Ovary (tissue), 9 donors: ENCODE data around the gene KRCC1. TPM values are rescaled to one million over a fixed set of nuclear protein-coding genes. Genes with fewer than 3 reads are reported as not detected.

Source experiments
- DNase-seq, 5 donors: peaks; one replicate each; pipeline ENCODE4 v3.0.0-alpha.2; 2019 to 2020
- H3K27ac ChIP-seq, 2 donors: fragments of 200-600 bp; one replicate each; pipeline versions ENCODE4 v1.5.1 to v1.8.0; 2019 to 2022
- H3K27me3 ChIP-seq: fragments of 200-600 bp; one replicate; pipeline ENCODE4 v1.8.0; 2022
- H3K36me3 ChIP-seq: fragments of 200-600 bp; sonication (generic); one replicate; pipeline ENCODE4 v1.5.1; 2019
- H3K4me1 ChIP-seq: one replicate; pipeline ENCODE4 v1.8.1; 2013; ENCODE audit warnings: mild to moderate bottlenecking, moderate library complexity; ENCODE audit not compliant: insufficient read depth
- H3K4me3 ChIP-seq: fragments of 200-600 bp; sonication (generic); one replicate; pipeline ENCODE4 v1.5.1; 2017
- H3K9me3 ChIP-seq, 2 donors: fragments of 200-600 bp in 1 of 2; sonication (generic) in 1 of 2; one replicate each; pipeline versions ENCODE4 v1.5.1 to v1.8.1; 2013 to 2019; ENCODE audit warnings: mild to moderate bottlenecking in 1 of 2, moderate library complexity in 1 of 2
- EP300 ChIP-seq: sonication (generic); formaldehyde crosslinking; IDR thresholded peaks from one replicate; pipeline ENCODE4 v1.6.1; 2017; ENCODE audit warnings: antibody characterized with exemption
- POLR2A ChIP-seq: fragments of 450-650 bp; IDR thresholded peaks from one replicate; pipeline ENCODE4 v1.6.1; 2017; ENCODE audit warnings: antibody characterized with exemption, mild to moderate bottlenecking, moderate library complexity
- WGBS, 3 donors: extraction: QIAGEN DNeasy Blood & Tissue Kit in 1 of 3; methylation state at CpG; one replicate each; pipeline versions ENCODE4 v1.1.5 to v1.1.7; 2013 to 2017; 5-methylcytosine and 5-hydroxymethylcytosine counted together
- intact Hi-C, 4 donors: fragments of 100-400 bp; cut with DNase I; formaldehyde crosslinking; loops; one replicate each; pipeline versions ENCODE4 v1.11.0 to v1.15.1; 2022 to 2023
- polyA plus RNA-seq, 2 donors: library from polyadenylated mRNA; stranded (reverse); fragments of 200-250 nt in 1 of 2; fragments of 350-450 nt in 1 of 2; fragmentation: Illumina TruSeq in 1 of 2; extraction: RNeasy Lipid Tissue Mini Kit (QIAGEN cat#74804) in 1 of 2; gene quantifications; one replicate each; pipeline ENCODE4 v1.2.3, GENCODE V29; 2013 to 2014
- total RNA-seq, 7 donors: library from RNA; depleted of rRNA in 2 of 7; stranded (reverse); fragments of >200 nt in 2 of 7; fragmentation: NEBNext Ultra II Directional in 3 of 7; extraction: Animal tissue kit (Norgen Biotek cat#: 25700) in 3 of 7; gene quantifications; one replicate each; pipeline versions ENCODE4 v1.1.0 to v1.2.4, GENCODE V29; 2016 to 2023
- TF ChIP-seq, protein P1 (sequence below), 3 donors: fragments of 450-650 bp in 2 of 3; fragments of 200-600 bp in 1 of 3; IDR thresholded peaks; one replicate each; pipeline versions ENCODE4 v1.5.1 to v1.8.0; 2016 to 2022; ENCODE audit warnings: antibody characterized with exemption in 3 of 3, mild to moderate bottlenecking in 1 of 3
- donor health status: DM: no; HTN: no; CAD: no; lungs with moderate emphysema.
- donor health status: DM: no; HTN: no; CAD: no.
- donor health status: Bipolar disorder and iron deficiency.
- donor health status: DM: yes; HTN: yes; CAD: no.
- donor health status: DM: no; HTN: no; CAD: no.
- donor health status: DM: yes; HTN: yes; CAD: no.

Gene KRCC1
- total and polyA plus RNA-seq, 9 donors = 17.1 to 25.7 (median 21.9) TPM

DNA sequence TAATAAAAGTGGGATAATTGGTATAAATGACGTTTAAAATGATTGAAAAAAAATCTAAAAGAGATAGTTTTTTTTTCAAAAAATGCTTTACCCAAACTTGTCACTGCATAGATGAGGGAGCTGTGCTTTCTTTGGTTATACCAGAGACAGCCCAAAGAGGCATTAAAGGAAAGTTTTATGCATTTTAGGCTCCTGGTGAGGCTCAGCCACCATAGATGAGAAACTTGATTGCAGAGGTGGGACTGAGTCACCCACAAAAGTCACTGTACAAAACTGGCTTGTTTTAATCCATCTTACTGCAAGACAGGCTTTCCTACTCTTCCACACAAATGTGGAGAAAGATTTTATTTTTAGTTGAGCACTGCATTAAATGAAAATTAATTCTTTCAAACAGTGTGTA is 14.5 kb upstream of the KRCC1 start:
- Histone ChIP-seq H3K36me3 (no peaks in the 10 kb centered on the region), H3K4me3 (no peak overlapping the region), H3K4me1 (no peaks in the 10 kb centered on the region), H3K9me3 (no peaks in the 10 kb centered on the region), H3K27ac (no peak overlapping the region), H3K27me3 (no peaks in the 10 kb centered on the region)
- TF ChIP-seq, protein P1, sequence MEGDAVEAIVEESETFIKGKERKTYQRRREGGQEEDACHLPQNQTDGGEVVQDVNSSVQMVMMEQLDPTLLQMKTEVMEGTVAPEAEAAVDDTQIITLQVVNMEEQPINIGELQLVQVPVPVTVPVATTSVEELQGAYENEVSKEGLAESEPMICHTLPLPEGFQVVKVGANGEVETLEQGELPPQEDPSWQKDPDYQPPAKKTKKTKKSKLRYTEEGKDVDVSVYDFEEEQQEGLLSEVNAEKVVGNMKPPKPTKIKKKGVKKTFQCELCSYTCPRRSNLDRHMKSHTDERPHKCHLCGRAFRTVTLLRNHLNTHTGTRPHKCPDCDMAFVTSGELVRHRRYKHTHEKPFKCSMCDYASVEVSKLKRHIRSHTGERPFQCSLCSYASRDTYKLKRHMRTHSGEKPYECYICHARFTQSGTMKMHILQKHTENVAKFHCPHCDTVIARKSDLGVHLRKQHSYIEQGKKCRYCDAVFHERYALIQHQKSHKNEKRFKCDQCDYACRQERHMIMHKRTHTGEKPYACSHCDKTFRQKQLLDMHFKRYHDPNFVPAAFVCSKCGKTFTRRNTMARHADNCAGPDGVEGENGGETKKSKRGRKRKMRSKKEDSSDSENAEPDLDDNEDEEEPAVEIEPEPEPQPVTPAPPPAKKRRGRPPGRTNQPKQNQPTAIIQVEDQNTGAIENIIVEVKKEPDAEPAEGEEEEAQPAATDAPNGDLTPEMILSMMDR (IDR thresholded peaks at IDR 0.05) = no peak
- TF ChIP-seq POLR2A = no peak
- no peak for TF ChIP-seq EP300
- 44 to 57% (median 46%) methylated on average over 1 of the region's 1 CpG for WGBS, 3 donors
- intact Hi-C loops = no loop called here
- DNase-seq = no peak

DNA sequence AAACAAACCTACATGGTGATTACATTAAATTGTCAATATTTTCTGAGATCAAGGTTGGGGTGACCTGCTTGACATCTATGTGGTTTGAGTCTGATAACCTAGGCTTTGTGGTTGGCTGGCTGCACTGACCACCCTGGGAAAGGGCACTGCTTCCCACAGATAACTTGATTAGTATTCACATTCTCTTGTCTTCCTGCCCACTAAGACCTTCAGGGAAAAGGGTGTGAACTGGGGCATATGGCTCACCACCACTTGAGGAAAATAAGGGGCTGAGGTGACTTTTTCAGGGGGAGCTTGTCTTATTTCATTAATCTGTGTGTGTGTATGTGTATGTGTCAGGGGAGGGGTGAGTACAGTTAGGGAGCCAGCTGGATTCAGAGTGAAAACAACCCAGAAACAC is 13.5 kb upstream of the KRCC1 start:
- H3K4me1 ChIP-seq = no peaks in the 10 kb centered on the region
- no peak for DNase-seq
- H3K27me3 ChIP-seq = no peaks in the 10 kb centered on the region
- no peak overlapping the region for H3K27ac ChIP-seq
- intact Hi-C loops = loop anchor here in 2 of 4 donors (10.0 kb wide), 2 partner anchors 96 to 106 kb away; partner anchors contain the start of gene THNSL2 (in 1 of the 2)
- no peak overlapping the region for H3K4me3 ChIP-seq
- H3K36me3 ChIP-seq = no peaks in the 10 kb centered on the region
- no peaks in the 10 kb centered on the region for H3K9me3 ChIP-seq
- TF ChIP-seq POLR2A (no peak), EP300 (no peak)
- TF ChIP-seq, protein P1 (IDR thresholded peaks at IDR 0.05) = no peak

DNA sequence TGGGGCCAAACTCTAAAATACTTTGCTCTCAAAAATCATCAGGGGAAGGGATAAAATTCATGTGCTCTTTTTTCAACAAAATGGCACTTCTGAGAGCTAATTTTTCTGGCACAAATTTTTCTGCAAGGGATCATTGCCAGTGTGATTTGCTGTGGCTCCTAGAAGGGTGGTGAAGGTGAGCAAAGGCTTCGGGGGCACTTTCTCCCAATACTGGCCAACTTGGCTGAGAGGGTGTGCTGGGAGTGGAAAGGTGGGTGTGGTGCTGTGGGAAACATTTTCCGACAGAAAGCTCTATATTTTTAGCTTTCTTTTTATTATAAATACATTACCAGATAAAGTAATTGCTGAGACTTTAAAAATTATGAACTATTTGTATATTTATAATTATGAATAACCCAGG is 12.5 kb upstream of the KRCC1 start:
- Histone ChIP-seq H3K9me3 (no peaks in the 10 kb centered on the region), H3K4me1 (no peaks in the 10 kb centered on the region), H3K36me3 (no peaks in the 10 kb centered on the region), H3K27me3 (no peaks in the 10 kb centered on the region), H3K4me3 (no peak overlapping the region), H3K27ac (no peak overlapping the region)
- intact Hi-C loops = loop anchor here in 2 of 4 donors (10.0 kb wide), 2 partner anchors 97 to 107 kb away; partner anchors contain the start of gene THNSL2 (in 1 of the 2)
- TF ChIP-seq, protein P1 (IDR thresholded peaks at IDR 0.05) = no peak
- TF ChIP-seq EP300 = no peak
- TF ChIP-seq POLR2A = no peak
- no peak for DNase-seq
- WGBS, 3 donors = 51 to 56% (median 52%) methylated on average over 2 of the region's 2 CpGs

DNA sequence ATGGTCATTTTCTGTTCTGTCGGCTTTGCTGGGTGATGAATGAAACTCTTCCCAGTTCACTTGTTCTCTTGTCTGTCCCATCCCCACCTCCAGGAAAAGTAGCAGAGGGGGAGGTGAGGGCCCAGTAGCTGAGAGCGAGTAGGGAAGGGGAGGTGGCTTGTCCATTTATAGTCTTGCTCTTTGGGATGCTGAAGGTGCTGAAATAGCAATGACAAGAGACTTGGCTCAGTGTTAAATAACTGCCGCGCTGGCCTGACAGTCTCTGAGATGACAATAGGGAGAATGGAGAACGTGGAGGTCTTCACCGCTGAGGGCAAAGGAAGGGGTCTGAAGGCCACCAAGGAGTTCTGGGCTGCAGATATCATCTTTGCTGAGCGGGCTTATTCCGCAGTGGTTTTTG is 12.0 kb upstream of the KRCC1 start, which contains the start of gene SMYD1:
Gene SMYD1, plus strand, starts transcription at position 228 of the 400 bp plus-strand sequence. Its CDS starts 40 bp downstream, at position 268.
- no peak within 1 kb of the TSS for H3K4me3 ChIP-seq

More for the DNA sequence above, 12.0 kb upstream of the KRCC1 start, which contains the start of gene SMYD1:
- no peaks in the 10 kb centered on the region for H3K36me3 ChIP-seq
- H3K27ac ChIP-seq = no peak within 1 kb of the TSS
- TF ChIP-seq POLR2A (no peak), EP300 (no peak)
- TF ChIP-seq, protein P1 (IDR thresholded peaks at IDR 0.05) = no peak
- H3K27me3 ChIP-seq = no peaks in the 10 kb centered on the region
- no peaks in the 10 kb centered on the region for H3K4me1 ChIP-seq
- DNase-seq = no peak
- intact Hi-C loops = loop anchor here in 2 of 4 donors (10.0 kb wide), 2 partner anchors 97 to 107 kb away; partner anchors contain the start of gene THNSL2 (in 1 of the 2)
- H3K9me3 ChIP-seq = no peaks in the 10 kb centered on the region
- 57 to 66% (median 59%) methylated on average over 8 of the region's 8 CpGs for WGBS, 3 donors
